B cell (primary cell): ENCODE results near the gene ARHGAP26. TPM values are rescaled to one million over a fixed set of nuclear protein-coding genes. Genes with fewer than 3 reads are reported as not detected.

ENCODE experiments used
- ATAC-seq: fragments of 200-7000 bp; cut with Tn5 transposase; one replicate; pipeline ENCODE4 v1.10.0; 2021; ENCODE audit warnings: low read depth, mild to moderate bottlenecking, moderate number of reproducible peaks, moderate library complexity
- CTCF ChIA-PET: fragments of 350-600 bp; sonication (Branson Sonifier 250); formaldehyde crosslinking; loops from one replicate; lab custom pipeline; 2021; ENCODE audit warnings: antibody characterized with exemption, inconsistent platforms; lab: Charles Lee
- POLR2A ChIA-PET: fragments of 350-600 bp; sonication (Branson Sonifier 250); formaldehyde crosslinking; loops from one replicate; lab custom pipeline; 2021; ENCODE audit warnings: antibody characterized with exemption; lab: Charles Lee
- DNase-seq: peaks from one replicate; pipeline ENCODE4 v3.0.0; 2013
- H2AFZ ChIP-seq: 2 replicates; pipeline ENCODE4 v1.6.1; 2012; ENCODE audit warnings: mild to moderate bottlenecking, low read depth, low read length; ENCODE audit not compliant: insufficient read depth, poor library complexity, severe bottlenecking
- H3K27ac ChIP-seq, 2 donors: 1 replicate in 1 of 2; 2 replicates in 1 of 2; pipeline ENCODE4 v1.5.1; 2012 to 2013; ENCODE audit warnings: low read length in 2 of 2, mild to moderate bottlenecking in 2 of 2, moderate library complexity in 1 of 2
- H3K27me3 ChIP-seq, 4 experiments: fragments of 200-600 bp in 1 of 4; sonication (generic) in 1 of 4; replicated peaks in 1 of 4; 1 replicate in 2 of 4; 2 replicates in 2 of 4; pipeline versions ENCODE4 v1.6.1 to v1.7.0; 2013 to 2016; ENCODE audit warnings: low read length in 3 of 4, mild to moderate bottlenecking in 2 of 4, mixed read lengths in 1 of 4, moderate library complexity in 1 of 4; ENCODE audit not compliant: insufficient read depth in 4 of 4, control insufficient read depth in 3 of 4; ENCODE audit errors: control extremely low read depth in 1 of 4
- H3K36me3 ChIP-seq, 2 experiments: replicated peaks in 1 of 2; 1 replicate in 1 of 2; 2 replicates in 1 of 2; pipeline versions ENCODE4 v1.6.1 to v1.7.1; 2013; ENCODE audit warnings: low read length in 1 of 2; ENCODE audit not compliant: insufficient read depth in 2 of 2, control insufficient read depth in 1 of 2; ENCODE audit errors: control extremely low read depth in 1 of 2, extremely low read depth in 1 of 2
- H3K4me1 ChIP-seq, 2 donors: fragments of 200-600 bp in 1 of 2; sonication (generic) in 1 of 2; 1 replicate in 1 of 2; 2 replicates in 1 of 2; pipeline versions ENCODE4 v1.5.1 to v1.6.1; 2013 to 2017; ENCODE audit warnings: low read length in 2 of 2; ENCODE audit not compliant: control insufficient read depth in 2 of 2, insufficient read depth in 2 of 2
- H3K4me2 ChIP-seq: replicated peaks from 2 replicates; pipeline ENCODE3; 2012; ENCODE audit warnings: mild to moderate bottlenecking, low read depth, low read length; ENCODE audit not compliant: poor library complexity, severe bottlenecking
- H3K4me3 ChIP-seq, 5 experiments: fragments of 200-600 bp in 1 of 5; sonication (generic) in 1 of 5; 1 replicate in 3 of 5; 2 replicates in 2 of 5; pipeline versions ENCODE4 v1.5.1 to v1.7.0; 2011 to 2016; ENCODE audit warnings: low read length in 4 of 5, mild to moderate bottlenecking in 4 of 5, low read depth in 2 of 5, control low read depth in 1 of 5, moderate library complexity in 1 of 5; ENCODE audit not compliant: insufficient read depth in 1 of 5; ENCODE audit errors: control extremely low read depth in 1 of 5, extremely low read depth in 1 of 5
- H3K79me2 ChIP-seq: fragments of 200-600 bp; sonication (generic); one replicate; pipeline ENCODE4 v1.6.0; 2016; ENCODE audit warnings: low read length; ENCODE audit not compliant: control insufficient read depth, insufficient read depth
- H3K9ac ChIP-seq: fragments of 200-600 bp; sonication (generic); 2 replicates; pipeline ENCODE4 v1.6.1; 2017; ENCODE audit warnings: mild to moderate bottlenecking, low read length, moderate library complexity
- H3K9me3 ChIP-seq, 3 donors: one replicate each; pipeline versions ENCODE4 v1.6.1 to v1.7.1; 2013; ENCODE audit warnings: low read length in 2 of 3; ENCODE audit not compliant: control insufficient read depth in 2 of 3, insufficient read depth in 1 of 3; ENCODE audit errors: control extremely low read depth in 1 of 3
- H4K20me1 ChIP-seq: 2 replicates; pipeline ENCODE4 v1.6.0; 2012; ENCODE audit warnings: mild to moderate bottlenecking, low read length; ENCODE audit not compliant: insufficient read depth, control insufficient read depth, poor library complexity, severe bottlenecking
- H3K27ac Mint-ChIP-seq: one replicate; pipeline ENCODE4 v1.8.0; 2021; ENCODE audit warnings: mixed read lengths
- H3K27me3 Mint-ChIP-seq: one replicate; pipeline ENCODE4 v1.8.0; 2021; ENCODE audit warnings: mixed read lengths
- H3K4me1 Mint-ChIP-seq: one replicate; pipeline ENCODE4 v1.8.0; 2021; ENCODE audit warnings: mixed read lengths
- H3K4me3 Mint-ChIP-seq: one replicate; pipeline ENCODE4 v1.8.0; 2021; ENCODE audit warnings: mixed read lengths
- H3K9me3 Mint-ChIP-seq: one replicate; pipeline ENCODE4 v1.8.0; 2022; ENCODE audit warnings: mixed read lengths; ENCODE audit not compliant: insufficient read depth
- EZH2 ChIP-seq: IDR thresholded peaks from 2 replicates; pipeline ENCODE4 v1.6.1; 2012; ENCODE audit warnings: borderline replicate concordance, low read depth, mild to moderate bottlenecking, moderate library complexity, low read length; ENCODE audit not compliant: insufficient read depth, poor library complexity, severe bottlenecking
- WGBS: methylation state at CpG from one replicate; pipeline ENCODE4 v1.1.5; 2013; ENCODE audit warnings: missing lambda C conversion rate; ENCODE audit not compliant: insufficient coverage; 5-methylcytosine and 5-hydroxymethylcytosine counted together
- intact Hi-C: fragments of 100-400 bp; cut with micrococcal nuclease; formaldehyde crosslinking; loops from one replicate; pipeline ENCODE4 v1.10.0; 2022
- polyA plus RNA-seq: library from polyadenylated mRNA; depleted of rRNA; stranded (reverse); fragments of >200 nt; gene quantifications from 2 replicates; pipeline ENCODE4 v1.2.3, GENCODE V29; 2012
- total RNA-seq, 2 donors: library from RNA; stranded (reverse); fragments of 120-200 nt in 1 of 2; gene quantifications; 1 replicate in 1 of 2; 2 replicates in 1 of 2; pipeline versions ENCODE4 v1.2.3 to v1.2.4, GENCODE V29; 2013 to 2022
- TF ChIP-seq, protein P1 (sequence below): fragments of 200-600 bp; IDR thresholded peaks from one replicate; pipeline ENCODE4 v1.8.0; 2022; ENCODE audit warnings: antibody characterized with exemption, mild to moderate bottlenecking

Gene ARHGAP26
- total and polyA plus RNA-seq, 2 donors (not counting 1 experiment from before 2014, with no cell fraction given) = 1.8 to 22.5 TPM

DNA sequence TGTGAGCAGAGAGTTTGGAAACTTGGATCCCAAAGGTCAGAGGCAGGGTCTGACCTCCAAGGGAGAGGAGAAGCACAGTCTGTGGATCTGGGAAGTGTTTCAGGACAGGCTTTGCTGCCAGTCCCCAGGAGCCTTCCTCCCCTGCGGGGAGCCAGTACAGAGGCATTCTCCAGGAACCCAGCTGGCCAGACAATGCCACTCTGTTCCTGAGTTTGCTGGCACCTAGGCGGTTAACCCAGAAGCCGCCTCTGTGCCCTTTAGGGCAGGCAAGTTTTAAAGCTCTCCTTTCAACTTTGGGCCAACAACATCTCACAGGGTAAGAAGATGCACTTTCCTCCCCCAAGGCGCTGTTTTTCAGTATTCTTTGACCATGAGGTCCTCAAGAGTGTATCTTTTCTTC, 47.3 kb upstream of the ARHGAP26 start:
- Mint-ChIP-seq H3K4me1 (no peaks in the 10 kb centered on the region), H3K4me3 (no peak overlapping the region), H3K9me3 (no peaks in the 10 kb centered on the region), H3K27me3 (peaks cover 20% of the 10 kb centered on the region), H3K27ac (no peak overlapping the region)
- H4K20me1 ChIP-seq = no peaks in the 10 kb centered on the region
- ChIA-PET CTCF (interaction anchor here (1.1 to 4.2 kb wide), 2 partner anchors 10 to 571 kb away, joined by 3 to 34 read pairs; no protein-coding TSS in a partner anchor), POLR2A (no interaction called here)
- H3K9ac ChIP-seq = no peak overlapping the region
- H3K36me3 ChIP-seq = no peaks in the 10 kb centered on the region
- no peaks in the 10 kb centered on the region for H3K4me1 ChIP-seq
- 92% methylated on average over 3 of the region's 4 CpGs for WGBS
- DNase-seq (no peak), ATAC-seq (no peak)
- no peak for TF ChIP-seq EZH2
- TF ChIP-seq, protein P1, sequence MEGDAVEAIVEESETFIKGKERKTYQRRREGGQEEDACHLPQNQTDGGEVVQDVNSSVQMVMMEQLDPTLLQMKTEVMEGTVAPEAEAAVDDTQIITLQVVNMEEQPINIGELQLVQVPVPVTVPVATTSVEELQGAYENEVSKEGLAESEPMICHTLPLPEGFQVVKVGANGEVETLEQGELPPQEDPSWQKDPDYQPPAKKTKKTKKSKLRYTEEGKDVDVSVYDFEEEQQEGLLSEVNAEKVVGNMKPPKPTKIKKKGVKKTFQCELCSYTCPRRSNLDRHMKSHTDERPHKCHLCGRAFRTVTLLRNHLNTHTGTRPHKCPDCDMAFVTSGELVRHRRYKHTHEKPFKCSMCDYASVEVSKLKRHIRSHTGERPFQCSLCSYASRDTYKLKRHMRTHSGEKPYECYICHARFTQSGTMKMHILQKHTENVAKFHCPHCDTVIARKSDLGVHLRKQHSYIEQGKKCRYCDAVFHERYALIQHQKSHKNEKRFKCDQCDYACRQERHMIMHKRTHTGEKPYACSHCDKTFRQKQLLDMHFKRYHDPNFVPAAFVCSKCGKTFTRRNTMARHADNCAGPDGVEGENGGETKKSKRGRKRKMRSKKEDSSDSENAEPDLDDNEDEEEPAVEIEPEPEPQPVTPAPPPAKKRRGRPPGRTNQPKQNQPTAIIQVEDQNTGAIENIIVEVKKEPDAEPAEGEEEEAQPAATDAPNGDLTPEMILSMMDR = no peak
- H3K27ac ChIP-seq = no peak overlapping the region
- H3K9me3 ChIP-seq = no peaks in the 10 kb centered on the region
- peaks cover 0 to 4% (median under 1%) of the 10 kb centered on the region in 4 experiments for H3K27me3 ChIP-seq
- intact Hi-C loops = no loop called here
- H2AFZ ChIP-seq = no peak overlapping the region
- H3K79me2 ChIP-seq = no peaks in the 10 kb centered on the region
- H3K4me2 ChIP-seq = no peak overlapping the region
- H3K4me3 ChIP-seq = no peak overlapping the region

DNA sequence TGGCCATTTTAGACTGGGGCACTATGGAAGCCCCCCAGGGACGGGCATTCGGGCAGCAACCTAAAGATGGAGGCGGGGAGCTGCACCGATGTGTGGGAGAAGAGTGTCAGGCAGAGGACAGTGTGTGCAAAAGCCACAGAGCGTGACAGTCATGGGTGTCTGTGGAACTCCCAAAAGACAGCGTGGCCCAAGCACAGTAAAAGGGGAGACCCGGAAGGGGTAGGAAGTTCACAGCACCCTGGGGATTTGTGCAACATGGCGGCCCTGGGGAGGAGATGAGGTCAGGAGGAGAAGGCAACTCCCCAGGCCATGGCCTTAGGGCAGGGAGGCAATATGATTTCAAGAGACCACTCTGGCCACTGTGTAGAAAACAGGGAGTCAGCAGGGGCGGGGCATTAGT, 45.4 kb upstream of the ARHGAP26 start:
- no peak overlapping the region for H3K9ac ChIP-seq
- no peaks in the 10 kb centered on the region for H3K36me3 ChIP-seq
- no peak overlapping the region for H3K4me3 ChIP-seq
- ATAC-seq (no peak), DNase-seq (no peak)
- CTCF ChIA-PET = interaction anchor here (1.7 to 4.2 kb wide), 2 partner anchors 12 to 164 kb away, joined by 6 to 34 read pairs; no protein-coding TSS in a partner anchor
- intact Hi-C loops = no loop called here
- H3K27me3 Mint-ChIP-seq = peaks cover 8% of the 10 kb centered on the region
- H3K4me1 Mint-ChIP-seq = no peaks in the 10 kb centered on the region
- no peak for TF ChIP-seq EZH2
- TF ChIP-seq, protein P1 = no peak
- H3K9me3 Mint-ChIP-seq = no peaks in the 10 kb centered on the region
- no peak overlapping the region for H2AFZ ChIP-seq
- H3K9me3 ChIP-seq = no peaks in the 10 kb centered on the region
- H3K4me3 Mint-ChIP-seq = no peak overlapping the region
- POLR2A ChIA-PET = no interaction called here
- no peak overlapping the region for H3K27ac Mint-ChIP-seq
- no peaks in the 10 kb centered on the region for H4K20me1 ChIP-seq
- peaks cover 0 to 4% (median 0%) of the 10 kb centered on the region in 4 experiments for H3K27me3 ChIP-seq
- no peaks in the 10 kb centered on the region for H3K4me1 ChIP-seq
- no peak overlapping the region for H3K4me2 ChIP-seq
- H3K79me2 ChIP-seq = no peaks in the 10 kb centered on the region
- 59% methylated on average over 9 of the region's 9 CpGs for WGBS
- H3K27ac ChIP-seq = no peak overlapping the region
